ENCODE measurements around the gene GFOD2. TPM values are rescaled to one million over a fixed set of nuclear protein-coding genes. Genes with fewer than 3 reads are reported as not detected.

The GFOD2 gene
- total RNA-seq, 2 experiments from 2014 or later = 16.2 to 18.0 TPM

GRCh38 chr16:67702130-67702529, 17.0 kb downstream of the GFOD2 start:
- no TSS peak for BruUV-seq (replicated peaks)
- Histone ChIP-seq H2AFZ (ENCODE audit: low read length) (no peak overlapping the region), H4K20me1 (ENCODE audit: insufficient read depth, low read length) (no peaks in the 10 kb centered on the region), H3K79me2 (ENCODE audit: insufficient read depth, low read depth, low read length) (peaks cover 4% of the 10 kb centered on the region; the same call in 1 of the 2 replicates), H3K27ac (ENCODE audit: low read depth, low read length, poor library complexity, severe bottlenecking) (no peak overlapping the region), H3K9me2 (ENCODE audit: insufficient read depth, low read length) (no peaks in the 10 kb centered on the region), H3K36me3 (ENCODE audit: insufficient read depth, low read length) (peaks cover 22% of the 10 kb centered on the region), H3K4me1 (ENCODE audit: insufficient read depth, low read length, poor library complexity, severe bottlenecking) (peaks cover 5% of the 10 kb centered on the region), H3K9me3 (ENCODE audit: low read length) (0 out of 2 replicates have a peak, but pooled peaks cover 6% of the 10 kb centered on the region), H3K4me3 (ENCODE audit: low read depth, low read length, poor library complexity, severe bottlenecking) (no peak overlapping the region), H3K4me2 (ENCODE audit: low read length) (no peak overlapping the region)
- DNase-seq (ENCODE audit: low spot score) = no peak
- ChIA-PET CTCF (ENCODE audit: unreplicated experiment) (no interaction called here), POLR2A (no interaction called here)
- TF ChIP-seq EZH2phosphoT487 (IDR thresholded peaks at IDR 0.05; ENCODE audit: borderline replicate concordance, low read depth, low read length) = no peak
- intact Hi-C loops (cut with micrococcal nuclease; ENCODE audit: unreplicated experiment) = no loop called here

- POLR2A ChIA-PET = interaction anchor here (0.7 kb wide), 1 partner anchor 456 kb away, joined by 3 read pairs; no protein-coding TSS in a partner anchor
- no peak overlapping the region for H3K27ac ChIP-seq (ENCODE audit: low read depth, low read length, poor library complexity, severe bottlenecking)
- CTCF ChIA-PET (ENCODE audit: unreplicated experiment) = no interaction called here
Measured at GRCh38 chr16:67701420-67701819, 17.7 kb downstream of the GFOD2 start.

GRCh38 chr16:67699265-67699664, 19.9 kb downstream of the GFOD2 start:
- 0 out of 2 replicates have a peak, but pooled peaks cover 6% of the 10 kb centered on the region for H3K9me3 ChIP-seq (ENCODE audit: low read length)
- H3K4me3 ChIP-seq (ENCODE audit: low read depth, low read length, poor library complexity, severe bottlenecking) = no peak overlapping the region
- no TSS peak for BruUV-seq (replicated peaks)
- TF ChIP-seq CTCF (conservative IDR thresholded peaks at IDR 0.05; ENCODE audit: low read length) = no peak
- H3K4me2 ChIP-seq (ENCODE audit: low read length) = no peak overlapping the region
- no peak overlapping the region for H3K27ac ChIP-seq (ENCODE audit: low read depth, low read length, poor library complexity, severe bottlenecking)
- no peaks in the 10 kb centered on the region for H4K20me1 ChIP-seq (ENCODE audit: insufficient read depth, low read length)
- peaks cover 4% of the 10 kb centered on the region; the same call in 1 of the 2 replicates for H3K79me2 ChIP-seq (ENCODE audit: insufficient read depth, low read depth, low read length)
- peaks cover 5% of the 10 kb centered on the region for H3K4me1 ChIP-seq (ENCODE audit: insufficient read depth, low read length, poor library complexity, severe bottlenecking)
- no peak for DNase-seq (ENCODE audit: low spot score)
- peaks cover 22% of the 10 kb centered on the region for H3K36me3 ChIP-seq (ENCODE audit: insufficient read depth, low read length)
- no peaks in the 10 kb centered on the region for H3K9me2 ChIP-seq (ENCODE audit: insufficient read depth, low read length)
- ChIA-PET POLR2A (interaction anchor here (0.6 kb wide), 1 partner anchor 234 kb away, joined by 3 read pairs; no protein-coding TSS in a partner anchor), CTCF (ENCODE audit: unreplicated experiment) (no interaction called here)
- no peak overlapping the region for H2AFZ ChIP-seq (ENCODE audit: low read length)
- intact Hi-C loops (cut with micrococcal nuclease; ENCODE audit: unreplicated experiment) = no loop called here

More at GRCh38 chr16:67701420-67701819, 17.7 kb downstream of the GFOD2 start:
- Histone ChIP-seq H3K4me3 (ENCODE audit: low read depth, low read length, poor library complexity, severe bottlenecking) (no peak overlapping the region), H4K20me1 (ENCODE audit: insufficient read depth, low read length) (no peaks in the 10 kb centered on the region), H3K4me2 (ENCODE audit: low read length) (no peak overlapping the region), H3K9me2 (ENCODE audit: insufficient read depth, low read length) (no peaks in the 10 kb centered on the region), H3K79me2 (ENCODE audit: insufficient read depth, low read depth, low read length) (peaks cover 4% of the 10 kb centered on the region; the same call in 1 of the 2 replicates), H3K9me3 (ENCODE audit: low read length) (0 out of 2 replicates have a peak, but pooled peaks cover 6% of the 10 kb centered on the region), H2AFZ (ENCODE audit: low read length) (no peak overlapping the region), H3K4me1 (ENCODE audit: insufficient read depth, low read length, poor library complexity, severe bottlenecking) (peaks cover 5% of the 10 kb centered on the region), H3K36me3 (ENCODE audit: insufficient read depth, low read length) (peaks cover 22% of the 10 kb centered on the region)
- intact Hi-C loops (cut with micrococcal nuclease; ENCODE audit: unreplicated experiment) = no loop called here
- no peak for DNase-seq (ENCODE audit: low spot score)
- TF ChIP-seq CTCF (conservative IDR thresholded peaks at IDR 0.05; ENCODE audit: low read length) = no peak
- no peak for TF ChIP-seq EZH2phosphoT487 (IDR thresholded peaks at IDR 0.05; ENCODE audit: borderline replicate concordance, low read depth, low read length)
- no TSS peak for BruUV-seq (replicated peaks)

All from OCI-LY7 (cell line).